Fibroblast of villous mesenchyme (primary cell): ENCODE results near the gene STK33. TPM values are rescaled to one million over a fixed set of nuclear protein-coding genes. Genes with fewer than 3 reads are reported as not detected.

Experiments used
- DNase-seq: peaks from one replicate; pipeline ENCODE4 v3.0.0-alpha.2; 2010; ENCODE audit warnings: low read depth
- H3K4me3 ChIP-seq: 2 replicates; pipeline ENCODE4 v1.5.1; 2011; ENCODE audit warnings: low read depth, mild to moderate bottlenecking, low read length
- total RNA-seq: library from RNA; depleted of rRNA; stranded (reverse); fragments of >200 nt; gene quantifications from 2 replicates; pipeline ENCODE4 v1.2.3, GENCODE V29; 2012
- TF ChIP-seq, protein P1 (sequence below): IDR thresholded peaks from 2 replicates; pipeline ENCODE4 v1.5.1; 2012; ENCODE audit warnings: low read depth, mild to moderate bottlenecking, low read length; ENCODE audit not compliant: insufficient read depth

STK33 gene
- total RNA-seq, 1 donor: 5.6 TPM

DNA sequence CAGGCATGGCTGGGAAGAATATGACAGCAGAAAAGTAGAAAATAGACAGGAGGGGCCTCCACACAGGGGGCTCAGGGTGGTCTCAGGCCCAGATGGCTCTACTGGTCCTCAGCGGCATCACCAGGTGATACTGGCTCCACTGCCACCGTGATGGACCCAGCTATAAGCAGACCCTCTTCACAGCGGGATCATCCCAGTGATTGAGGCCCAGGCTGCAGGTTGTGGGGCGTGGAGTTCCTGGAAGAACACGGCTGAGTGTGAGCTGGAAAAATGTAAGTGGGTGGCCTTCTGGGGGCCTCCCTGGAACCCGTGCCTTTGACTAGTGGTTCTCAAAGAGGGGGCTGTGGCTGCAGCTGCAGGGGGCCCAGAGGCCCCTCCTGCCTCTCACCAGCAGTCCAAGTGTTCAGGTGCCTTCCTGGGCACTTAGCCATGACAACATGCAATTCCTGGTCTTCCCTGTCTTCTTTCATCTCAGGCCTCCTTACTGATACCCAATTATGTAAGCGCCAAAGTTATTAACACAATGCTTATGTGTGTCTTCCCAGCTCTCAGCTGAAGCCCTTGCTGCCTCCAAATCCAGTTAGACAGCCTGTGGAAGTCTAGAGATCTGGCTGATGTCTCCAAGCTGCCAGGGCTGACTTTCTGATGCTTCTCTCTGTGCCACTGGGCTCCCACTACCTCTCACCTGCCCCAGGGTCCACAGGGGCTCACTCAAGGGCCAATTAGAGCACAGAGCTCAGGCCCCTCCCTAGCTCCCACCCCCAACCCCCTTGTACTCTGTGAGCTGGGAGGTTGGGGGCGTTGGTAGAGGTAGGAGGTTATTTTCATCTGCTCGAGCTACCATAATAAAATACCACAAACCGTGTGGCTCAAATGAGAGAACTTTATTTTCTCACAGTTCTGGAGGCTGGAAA, 220.3 kb downstream of the STK33 start:
- DNase-seq: no peak
- no peak overlapping the region for H3K4me3 ChIP-seq
- TF ChIP-seq, protein P1, sequence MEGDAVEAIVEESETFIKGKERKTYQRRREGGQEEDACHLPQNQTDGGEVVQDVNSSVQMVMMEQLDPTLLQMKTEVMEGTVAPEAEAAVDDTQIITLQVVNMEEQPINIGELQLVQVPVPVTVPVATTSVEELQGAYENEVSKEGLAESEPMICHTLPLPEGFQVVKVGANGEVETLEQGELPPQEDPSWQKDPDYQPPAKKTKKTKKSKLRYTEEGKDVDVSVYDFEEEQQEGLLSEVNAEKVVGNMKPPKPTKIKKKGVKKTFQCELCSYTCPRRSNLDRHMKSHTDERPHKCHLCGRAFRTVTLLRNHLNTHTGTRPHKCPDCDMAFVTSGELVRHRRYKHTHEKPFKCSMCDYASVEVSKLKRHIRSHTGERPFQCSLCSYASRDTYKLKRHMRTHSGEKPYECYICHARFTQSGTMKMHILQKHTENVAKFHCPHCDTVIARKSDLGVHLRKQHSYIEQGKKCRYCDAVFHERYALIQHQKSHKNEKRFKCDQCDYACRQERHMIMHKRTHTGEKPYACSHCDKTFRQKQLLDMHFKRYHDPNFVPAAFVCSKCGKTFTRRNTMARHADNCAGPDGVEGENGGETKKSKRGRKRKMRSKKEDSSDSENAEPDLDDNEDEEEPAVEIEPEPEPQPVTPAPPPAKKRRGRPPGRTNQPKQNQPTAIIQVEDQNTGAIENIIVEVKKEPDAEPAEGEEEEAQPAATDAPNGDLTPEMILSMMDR: no peak

DNA sequence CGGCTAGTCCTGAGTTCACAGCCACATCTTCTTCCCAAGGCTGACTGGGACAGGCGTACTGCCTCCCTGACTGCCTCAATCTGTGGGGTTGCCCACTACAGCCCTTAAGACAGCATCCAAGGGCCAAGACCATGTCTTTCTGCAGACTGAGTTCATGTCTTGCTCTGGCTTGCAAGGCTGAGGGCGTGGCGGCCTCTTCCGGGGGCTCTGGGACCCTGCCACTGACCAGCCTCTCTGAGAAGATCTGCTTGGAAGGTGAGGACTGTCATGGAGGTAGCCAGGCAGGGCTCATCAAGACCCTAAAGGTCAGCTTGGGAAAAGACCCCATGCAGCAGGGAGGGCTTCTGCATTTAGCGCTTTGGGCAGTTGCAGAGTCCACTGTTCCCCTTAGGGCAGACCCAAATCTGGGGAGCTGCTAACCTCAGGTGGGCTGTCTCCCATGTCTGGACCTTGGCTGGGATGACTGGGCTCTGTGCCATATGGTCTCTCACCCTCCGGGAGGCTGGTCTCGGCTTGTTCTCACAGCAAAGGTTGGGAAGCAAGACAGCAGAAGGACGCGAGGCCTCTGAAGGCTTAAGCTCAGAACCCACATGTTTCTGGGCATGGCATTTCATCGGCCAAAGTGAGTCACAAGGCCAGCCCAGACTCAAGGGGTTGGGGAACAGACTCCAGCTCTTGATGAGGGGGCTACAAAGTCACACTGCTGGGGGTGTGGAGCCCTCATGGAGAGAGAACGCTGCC, 221.2 kb downstream of the STK33 start:
- DNase-seq: no peak
- H3K4me3 ChIP-seq: no peak overlapping the region
- TF ChIP-seq, protein P1: no peak

DNA sequence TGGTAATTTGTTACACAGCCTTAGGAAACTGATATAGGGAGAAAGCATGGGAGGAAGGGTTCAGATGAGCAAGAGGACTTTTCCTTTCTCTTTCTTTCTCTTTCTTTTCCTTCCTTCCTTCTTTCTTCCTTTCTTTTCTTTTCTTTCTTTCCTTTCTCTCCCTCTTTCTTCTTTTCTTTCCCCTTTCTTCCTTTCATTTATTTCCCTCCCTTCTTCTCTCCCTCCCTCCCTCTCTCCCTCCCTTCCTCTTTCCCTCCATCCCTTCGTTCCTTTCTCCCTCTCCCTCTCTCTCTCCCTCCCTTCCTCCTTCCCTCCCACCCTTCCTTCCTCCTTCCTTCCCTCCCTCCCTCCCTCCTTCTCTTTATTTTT, 222.5 kb downstream of the STK33 start:
- DNase-seq: no peak
- TF ChIP-seq, protein P1: no peak
- no peak overlapping the region for H3K4me3 ChIP-seq

DNA sequence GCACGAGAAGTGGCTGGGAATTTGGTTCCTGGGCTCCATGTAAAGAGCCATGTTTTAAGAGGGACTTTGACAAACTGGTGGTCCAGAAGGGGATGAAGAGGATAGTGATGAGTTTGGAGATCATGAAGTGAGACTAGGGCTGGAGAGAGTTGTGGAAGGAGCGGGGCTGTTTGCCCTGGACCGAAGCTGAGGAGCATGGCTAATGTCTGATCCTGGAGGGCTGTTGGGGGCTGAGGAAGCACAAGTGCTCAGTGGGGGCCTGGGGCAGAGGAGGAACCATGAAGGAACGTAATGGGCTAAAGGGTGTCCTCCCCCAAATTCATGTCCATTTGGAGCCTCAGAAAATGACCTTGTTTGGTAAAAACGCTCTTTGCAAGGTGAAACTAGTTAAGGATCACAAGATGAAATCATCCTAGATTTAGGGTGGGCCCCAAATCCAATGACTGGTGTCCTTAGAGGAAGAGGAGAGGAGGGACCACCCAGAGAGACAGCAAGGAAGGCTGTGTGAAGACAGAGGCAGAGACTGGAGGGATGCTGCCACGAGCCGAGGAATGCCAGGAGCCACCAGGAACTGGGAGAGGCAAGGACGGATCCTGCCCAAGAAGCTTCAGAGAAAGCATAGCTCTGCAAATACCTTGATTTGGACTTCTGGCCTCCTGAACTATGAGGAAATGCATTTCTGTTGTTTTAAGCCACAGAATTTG, 223.1 kb downstream of the STK33 start:
- TF ChIP-seq, protein P1: no peak
- H3K4me3 ChIP-seq: no peak overlapping the region
- no peak for DNase-seq

GRCh38 chr11:8369592-8370205, 224.3 kb downstream of the STK33 start:
- no peak for DNase-seq
- no peak overlapping the region for H3K4me3 ChIP-seq
- TF ChIP-seq, protein P1: no peak

- TF ChIP-seq, protein P1: no peak
- no peak overlapping the region for H3K4me3 ChIP-seq
- DNase-seq: no peak
These were observed 225.3 kb downstream of the STK33 start for GRCh38 chr11:8368772-8369171.
